Mammary epithelial cell (primary cell): ENCODE data around the gene SPTAN1.

Source experiments
- CTCF ChIP-seq, 2 donors: IDR thresholded peaks in 1 of 2; conservative IDR thresholded peaks in 1 of 2; 2 replicates each; pipeline ENCODE4 v1.5.1; 2011 to 2012; ENCODE audit warnings: inconsistent platforms in 2 of 2, low read length in 2 of 2, mild to moderate bottlenecking in 2 of 2, control low read depth in 1 of 2, low read depth in 1 of 2; ENCODE audit not compliant: insufficient read depth in 1 of 2; ENCODE audit errors: extremely low read depth in 1 of 2
- EZH2 ChIP-seq: IDR thresholded peaks from 2 replicates; pipeline ENCODE4 v1.6.1; 2012; ENCODE audit warnings: low read length, inconsistent platforms, borderline replicate concordance

- TF ChIP-seq CTCF (conservative IDR thresholded peaks at IDR 0.05 in 1 of 2, IDR thresholded peaks at IDR 0.05 in 1 of 2; ENCODE audit: extremely low read depth in 1 of 2, insufficient read depth in 1 of 2, low read depth in 1 of 2, low read length in 2 of 2), result no peak
- no peak for TF ChIP-seq EZH2
Observed at GRCh38 chr9:128523199-128523925, 29.0 kb upstream of the SPTAN1 start.
